HG02981 (cell line): ENCODE data around the gene CHKA.

Experiments
- ATAC-seq: cut with Tn5 transposase; IDR thresholded peaks from one replicate; pipeline ENCODE4 v1.9.1; 2021; ENCODE audit warnings: mild to moderate bottlenecking, moderate library complexity; ENCODE audit not compliant: unreplicated experiment

Gene CHKA

GRCh38 chr11:68143310-68143689 lies 22.1 kb upstream of the CHKA start:
- ATAC-seq: no peak

- ATAC-seq: no peak
Measured at GRCh38 chr11:68142441-68143309, 21.5 kb upstream of the CHKA start.

GRCh38 chr11:68142028-68142412 lies 20.8 kb upstream of the CHKA start:
- no peak for ATAC-seq

GRCh38 chr11:68141246-68142027 lies 20.2 kb upstream of the CHKA start:
- no peak for ATAC-seq

GRCh38 chr11:68140496-68141245 lies 19.5 kb upstream of the CHKA start:
- no peak for ATAC-seq

- no peak for ATAC-seq
Measured at GRCh38 chr11:68138237-68138636, 17.0 kb upstream of the CHKA start.

- ATAC-seq: no peak
Measured at GRCh38 chr11:68137833-68138232, 16.6 kb upstream of the CHKA start.

GRCh38 chr11:68136866-68137265 lies 15.7 kb upstream of the CHKA start:
- no peak for ATAC-seq

GRCh38 chr11:68135161-68135560 lies 14.0 kb upstream of the CHKA start:
- no peak for ATAC-seq

GRCh38 chr11:68133761-68134160 lies 12.6 kb upstream of the CHKA start:
- ATAC-seq: no peak

- no peak for ATAC-seq
Measured at GRCh38 chr11:68130121-68130520, 8.9 kb upstream of the CHKA start.

GRCh38 chr11:68128682-68129327 lies 7.6 kb upstream of the CHKA start:
- no peak for ATAC-seq

GRCh38 chr11:68127714-68128681 lies 6.8 kb upstream of the CHKA start:
- no peak for ATAC-seq

GRCh38 chr11:68125164-68125563 lies 4.0 kb upstream of the CHKA start:
- ATAC-seq: no peak

- no peak for ATAC-seq
Measured at GRCh38 chr11:68122936-68123539, 1.9 kb upstream of the CHKA start.

GRCh38 chr11:68120273-68121066 lies 718 bp downstream of the CHKA start:
- ATAC-seq: peak; percentile 25

GRCh38 chr11:68118706-68119448 lies 2.3 kb downstream of the CHKA start:
- no peak for ATAC-seq
